ENCODE data around the gene DSTYK. TPM values are rescaled to one million over a fixed set of nuclear protein-coding genes. Genes with fewer than 3 reads are reported as not detected.
A peak's percentile ranks its signal among the peaks of the same experiment; 100 is the strongest.
"Not testable (repeated sequence)": the region's sequence is repeated elsewhere in the genome, so short reads cannot be mapped to it uniquely, and the experiment has no call there.

The DSTYK gene
- total RNA-seq, 2 experiments from 2014 or later = 10.9 to 11.5 TPM

- no peak overlapping the region for H3K27ac Mint-ChIP-seq
- DNase-seq = no peak
- H3K36me3 Mint-ChIP-seq (ENCODE audit: low read depth) = peaks cover 28% of the 10 kb centered on the region
- no peaks in the 10 kb centered on the region for H3K27me3 Mint-ChIP-seq (ENCODE audit: low read depth)
- intact Hi-C loops (cut with micrococcal nuclease) = no loop called here
- CTCF ChIA-PET = interaction anchor here (1.4 kb wide), 1 partner anchor 11 kb away, joined by 4 read pairs; no protein-coding TSS in a partner anchor
- H3K9me3 Mint-ChIP-seq = no peaks in the 10 kb centered on the region
- H3K4me1 Mint-ChIP-seq (ENCODE audit: low read depth) = peaks cover 80% of the 10 kb centered on the region
- H3K4me3 Mint-ChIP-seq = no peak overlapping the region
These were observed 23.4 kb downstream of the DSTYK start for GRCh38 chr1:205188098-205188497.

GRCh38 chr1:205187420-205187819 is 24.1 kb downstream of the DSTYK start:
- CTCF ChIA-PET = interaction anchor here (1.4 kb wide), 1 partner anchor 12 kb away, joined by 4 read pairs; no protein-coding TSS in a partner anchor
- H3K27me3 Mint-ChIP-seq (ENCODE audit: low read depth) = no peaks in the 10 kb centered on the region
- no peak for DNase-seq
- H3K27ac Mint-ChIP-seq = no peak overlapping the region
- intact Hi-C loops (cut with micrococcal nuclease) = no loop called here
- H3K4me3 Mint-ChIP-seq = no peak overlapping the region
- H3K9me3 Mint-ChIP-seq = no peaks in the 10 kb centered on the region
- peaks cover 77% of the 10 kb centered on the region for H3K4me1 Mint-ChIP-seq (ENCODE audit: low read depth)
- peaks cover 32% of the 10 kb centered on the region for H3K36me3 Mint-ChIP-seq (ENCODE audit: low read depth)

GRCh38 chr1:205186191-205186590 is 25.3 kb downstream of the DSTYK start:
- peaks cover 70% of the 10 kb centered on the region for H3K4me1 Mint-ChIP-seq (ENCODE audit: low read depth)
- no peaks in the 10 kb centered on the region for H3K9me3 Mint-ChIP-seq
- DNase-seq = peak; percentile 39
- H3K27ac Mint-ChIP-seq = peak overlapping the region; percentile 48
- no peaks in the 10 kb centered on the region for H3K27me3 Mint-ChIP-seq (ENCODE audit: low read depth)
- intact Hi-C loops (cut with micrococcal nuclease) = loop anchor here (1.0 kb wide), 1 partner anchor 13 kb away; no protein-coding TSS in a partner anchor
- peaks cover 32% of the 10 kb centered on the region for H3K36me3 Mint-ChIP-seq (ENCODE audit: low read depth)
- H3K4me3 Mint-ChIP-seq = no peak overlapping the region
- CTCF ChIA-PET = interaction anchor here (0.9 to 1.2 kb wide), 5 partner anchors 12 to 45 kb away, joined by 3 to 6 read pairs (median 4); partner anchors contain the start of gene TMCC2

- no peaks in the 10 kb centered on the region for H3K27me3 Mint-ChIP-seq (ENCODE audit: low read depth)
- H3K27ac Mint-ChIP-seq = no peak overlapping the region
- H3K4me1 Mint-ChIP-seq (ENCODE audit: low read depth) = peaks cover 61% of the 10 kb centered on the region
- H3K9me3 Mint-ChIP-seq = no peaks in the 10 kb centered on the region
- CTCF ChIA-PET = interaction anchor here (1.0 to 1.6 kb wide), 4 partner anchors 11 to 141 kb away, joined by 3 to 5 read pairs (median 4); no protein-coding TSS in a partner anchor
- intact Hi-C loops (cut with micrococcal nuclease) = no loop called here
- H3K4me3 Mint-ChIP-seq = no peak overlapping the region
- DNase-seq = no peak
- H3K36me3 Mint-ChIP-seq (ENCODE audit: low read depth) = peaks cover 38% of the 10 kb centered on the region
These were observed 27.7 kb downstream of the DSTYK start for GRCh38 chr1:205183676-205184335.

GRCh38 chr1:205182930-205183329 is 28.6 kb downstream of the DSTYK start:
- Mint-ChIP-seq H3K4me1 (ENCODE audit: low read depth) (peaks cover 57% of the 10 kb centered on the region), H3K27me3 (ENCODE audit: low read depth) (no peaks in the 10 kb centered on the region), H3K36me3 (ENCODE audit: low read depth) (peaks cover 38% of the 10 kb centered on the region), H3K9me3 (no peaks in the 10 kb centered on the region), H3K27ac (no peak overlapping the region), H3K4me3 (no peak overlapping the region)
- CTCF ChIA-PET = interaction anchor here (1.3 to 1.5 kb wide), 2 partner anchors 12 to 22 kb away, joined by 3 to 4 read pairs; no protein-coding TSS in a partner anchor
- intact Hi-C loops (cut with micrococcal nuclease) = no loop called here
- no peak for DNase-seq

GRCh38 chr1:205180331-205180730 is 31.2 kb downstream of the DSTYK start:
- peaks cover 35% of the 10 kb centered on the region for H3K4me1 Mint-ChIP-seq (ENCODE audit: low read depth)
- DNase-seq; H3K27me3 Mint-ChIP-seq (ENCODE audit: low read depth); H3K4me3 Mint-ChIP-seq; intact Hi-C loops (cut with micrococcal nuclease); H3K27ac Mint-ChIP-seq; H3K9me3 Mint-ChIP-seq: not testable (repeated sequence)
- H3K36me3 Mint-ChIP-seq (ENCODE audit: low read depth) = peaks cover 21% of the 10 kb centered on the region
- CTCF ChIA-PET = interaction anchor here (0.6 to 1.5 kb wide), 3 partner anchors 21 to 668 kb away, joined by 4 to 5 read pairs (median 4); no protein-coding TSS in a partner anchor

GRCh38 chr1:205179842-205180241 is 31.7 kb downstream of the DSTYK start:
- Mint-ChIP-seq H3K27me3 (ENCODE audit: low read depth) (no peaks in the 10 kb centered on the region), H3K27ac (no peak overlapping the region), H3K36me3 (ENCODE audit: low read depth) (peaks cover 19% of the 10 kb centered on the region), H3K4me1 (ENCODE audit: low read depth) (peaks cover 37% of the 10 kb centered on the region), H3K9me3 (no peaks in the 10 kb centered on the region), H3K4me3 (no peak overlapping the region)
- intact Hi-C loops (cut with micrococcal nuclease) = no loop called here
- no peak for DNase-seq
- CTCF ChIA-PET = interaction anchor here (0.6 to 1.5 kb wide), 3 partner anchors 21 to 667 kb away, joined by 4 to 5 read pairs (median 4); no protein-coding TSS in a partner anchor

GRCh38 chr1:205172729-205173366 is 38.7 kb downstream of the DSTYK start:
- Mint-ChIP-seq H3K27me3 (ENCODE audit: low read depth) (no peaks in the 10 kb centered on the region), H3K4me3 (no peak overlapping the region), H3K36me3 (ENCODE audit: low read depth) (peaks cover 25% of the 10 kb centered on the region), H3K27ac (peak overlapping the region; percentile 74), H3K9me3 (no peaks in the 10 kb centered on the region), H3K4me1 (ENCODE audit: low read depth) (peaks cover 31% of the 10 kb centered on the region)
- intact Hi-C loops (cut with micrococcal nuclease) = loop anchor here (1.0 to 5.0 kb wide), 4 partner anchors 26 to 56 kb away; partner anchors contain the start of gene DSTYK
- CTCF ChIA-PET = interaction anchor here (0.6 to 1.0 kb wide), 2 partner anchors 55 to 58 kb away, joined by 3 read pairs; partner anchors contain the start of gene TMCC2
- no peak for DNase-seq

- intact Hi-C loops (cut with micrococcal nuclease) = loop anchor here (5.0 kb wide), 1 partner anchor 41 kb away; the partner anchor contains the start of gene DSTYK
- Mint-ChIP-seq H3K27me3 (ENCODE audit: low read depth) (no peaks in the 10 kb centered on the region), H3K27ac (no peak overlapping the region), H3K4me3 (no peak overlapping the region), H3K36me3 (ENCODE audit: low read depth) (peaks cover 24% of the 10 kb centered on the region), H3K4me1 (ENCODE audit: low read depth) (peaks cover 31% of the 10 kb centered on the region), H3K9me3 (no peaks in the 10 kb centered on the region)
- no peak for DNase-seq
- CTCF ChIA-PET = interaction anchor here (0.6 to 1.0 kb wide), 2 partner anchors 83 kb away, joined by 3 read pairs; no protein-coding TSS in a partner anchor
These were observed 40.1 kb downstream of the DSTYK start for GRCh38 chr1:205171369-205171768.

GRCh38 chr1:205170532-205171269 is 40.8 kb downstream of the DSTYK start:
- H3K36me3 Mint-ChIP-seq (ENCODE audit: low read depth) = peaks cover 24% of the 10 kb centered on the region
- no peaks in the 10 kb centered on the region for H3K9me3 Mint-ChIP-seq
- CTCF ChIA-PET = interaction anchor here (1.0 kb wide), 1 partner anchor 84 kb away, joined by 3 read pairs; no protein-coding TSS in a partner anchor
- no peak for DNase-seq
- peaks cover 30% of the 10 kb centered on the region for H3K4me1 Mint-ChIP-seq (ENCODE audit: low read depth)
- H3K4me3 Mint-ChIP-seq = no peak overlapping the region
- H3K27ac Mint-ChIP-seq = no peak overlapping the region
- intact Hi-C loops (cut with micrococcal nuclease) = loop anchor here (5.0 kb wide), 1 partner anchor 42 kb away; the partner anchor contains the start of gene DSTYK
- H3K27me3 Mint-ChIP-seq (ENCODE audit: low read depth) = no peaks in the 10 kb centered on the region

- Mint-ChIP-seq H3K27me3 (ENCODE audit: low read depth) (no peaks in the 10 kb centered on the region), H3K4me1 (ENCODE audit: low read depth) (peaks cover 25% of the 10 kb centered on the region), H3K27ac (no peak overlapping the region), H3K36me3 (ENCODE audit: low read depth) (peaks cover 30% of the 10 kb centered on the region), H3K9me3 (no peaks in the 10 kb centered on the region), H3K4me3 (no peak overlapping the region)
- CTCF ChIA-PET = interaction anchor here (1.3 kb wide), 1 partner anchor 87 kb away, joined by 4 read pairs; no protein-coding TSS in a partner anchor
- intact Hi-C loops (cut with micrococcal nuclease) = no loop called here
- DNase-seq = no peak
These were observed 42.3 kb downstream of the DSTYK start for GRCh38 chr1:205169248-205169647.

- intact Hi-C loops (cut with micrococcal nuclease) = no loop called here
- CTCF ChIA-PET = no interaction called here
- no peaks in the 10 kb centered on the region for H3K9me3 Mint-ChIP-seq
- H3K27ac Mint-ChIP-seq = no peak overlapping the region
- peaks cover 22% of the 10 kb centered on the region for H3K4me1 Mint-ChIP-seq (ENCODE audit: low read depth)
- H3K36me3 Mint-ChIP-seq (ENCODE audit: low read depth) = peaks cover 37% of the 10 kb centered on the region
- no peaks in the 10 kb centered on the region for H3K27me3 Mint-ChIP-seq (ENCODE audit: low read depth)
- H3K4me3 Mint-ChIP-seq = no peak overlapping the region
- no peak for DNase-seq
These were observed 43.2 kb downstream of the DSTYK start for GRCh38 chr1:205168291-205168690.

Data from activated naive CD4-positive, alpha-beta T cell treated with anti-CD3 and anti-CD28 coated beads for 36 hours (primary cell).